Skeletal muscle satellite cell (primary cell): Measurements from ENCODE around the gene PUS1.

Experiments
- H3K27me3 ChIP-seq: 2 replicates; pipeline ENCODE4 v1.7.0; 2013; ENCODE audit warnings: low read length; ENCODE audit not compliant: control insufficient read depth, insufficient read depth
- H3K36me3 ChIP-seq: 2 replicates; pipeline ENCODE4 v1.7.0; 2013; ENCODE audit warnings: mild to moderate bottlenecking, control low read depth, low read length; ENCODE audit not compliant: insufficient read depth
- H3K4me1 ChIP-seq: 2 replicates; pipeline ENCODE4 v1.7.0; 2013; ENCODE audit warnings: low read length; ENCODE audit not compliant: control insufficient read depth, insufficient read depth
- H3K4me2 ChIP-seq: 2 replicates; pipeline ENCODE4 v1.7.0; 2013; ENCODE audit warnings: mild to moderate bottlenecking, low read length
- H3K4me3 ChIP-seq: 2 replicates; pipeline ENCODE4 v1.7.0; 2013; ENCODE audit warnings: low read length
- H3K9ac ChIP-seq: 2 replicates; pipeline ENCODE4 v1.7.0; 2013; ENCODE audit warnings: mild to moderate bottlenecking, low read depth, low read length, moderate library complexity
- H3K9me3 ChIP-seq: replicated peaks from 2 replicates; pipeline ENCODE4 v1.7.0; 2013; ENCODE audit warnings: mild to moderate bottlenecking, control low read depth, low read length

The PUS1 gene

DNA sequence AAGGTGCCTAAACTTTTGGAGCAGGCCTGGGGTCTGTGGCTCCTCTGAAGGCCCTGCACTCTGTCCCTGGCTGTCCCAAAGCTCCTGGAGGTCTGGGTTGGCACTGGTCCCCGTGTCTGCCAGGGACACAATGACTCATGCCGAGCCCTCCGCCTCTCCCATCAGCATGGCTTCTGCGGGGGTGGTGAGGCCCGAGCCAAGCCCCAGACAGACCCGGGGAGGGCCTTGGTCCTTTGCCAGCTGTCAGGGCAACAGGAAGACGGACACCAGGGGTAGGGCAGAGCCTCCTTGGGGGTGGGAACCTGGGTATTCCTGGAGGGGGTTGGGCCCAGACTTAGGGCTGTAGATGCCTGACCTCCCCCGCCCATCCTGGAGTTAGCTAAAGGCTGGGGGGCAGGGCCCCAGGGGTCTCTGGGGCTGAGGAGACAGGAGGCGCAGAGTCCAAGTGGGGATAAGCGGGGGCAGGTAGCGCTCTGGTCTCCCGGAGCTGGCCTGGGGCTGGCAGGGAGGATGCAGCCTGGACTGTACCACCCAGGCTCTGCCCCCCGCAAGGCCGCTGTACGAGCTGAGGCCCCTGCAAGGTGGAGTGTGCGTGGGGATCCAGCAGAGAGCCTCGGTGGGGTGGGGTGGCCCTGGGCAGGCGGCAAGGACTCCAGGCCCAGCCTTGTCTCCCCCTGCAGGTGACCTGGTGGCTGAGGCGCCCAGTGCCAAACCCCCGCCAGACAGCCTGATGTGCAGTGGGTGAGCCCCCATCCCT is 16.4 kb upstream of the PUS1 start:
- H3K27me3 ChIP-seq, result no peaks in the 10 kb centered on the region
- H3K36me3 ChIP-seq, result peaks cover 46% of the 10 kb centered on the region
- H3K9me3 ChIP-seq, result no peaks in the 10 kb centered on the region
- H3K4me1 ChIP-seq, result peaks cover 12% of the 10 kb centered on the region
- H3K4me3 ChIP-seq, result no peak overlapping the region
- no peak overlapping the region for H3K9ac ChIP-seq
- peak overlapping the region; percentile 53 for H3K4me2 ChIP-seq

DNA sequence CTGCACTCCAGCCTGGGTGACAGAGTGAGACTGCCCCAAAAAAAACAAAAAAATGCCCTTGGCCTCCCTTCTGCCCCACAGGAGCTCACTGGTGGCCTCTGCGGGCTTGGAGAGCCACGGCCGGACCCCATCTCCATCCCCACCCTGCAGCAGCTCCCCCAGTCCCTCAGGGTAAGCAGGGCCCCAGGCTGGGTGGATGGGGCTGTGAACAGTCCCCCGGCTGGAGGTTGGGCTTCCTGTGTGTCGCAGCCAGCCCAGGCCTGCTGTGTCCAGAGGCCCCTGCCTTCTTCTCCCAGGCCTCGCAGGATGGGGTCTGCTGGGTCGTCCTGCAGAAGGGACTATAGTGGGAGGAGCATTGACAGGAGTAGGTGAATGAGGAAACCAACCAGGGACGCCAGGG is 15.4 kb upstream of the PUS1 start:
- no peaks in the 10 kb centered on the region for H3K9me3 ChIP-seq
- H3K4me2 ChIP-seq, result no peak overlapping the region
- peaks cover 45% of the 10 kb centered on the region for H3K36me3 ChIP-seq
- no peak overlapping the region for H3K9ac ChIP-seq
- peaks cover 12% of the 10 kb centered on the region for H3K4me1 ChIP-seq
- H3K4me3 ChIP-seq, result no peak overlapping the region
- H3K27me3 ChIP-seq, result no peaks in the 10 kb centered on the region

DNA sequence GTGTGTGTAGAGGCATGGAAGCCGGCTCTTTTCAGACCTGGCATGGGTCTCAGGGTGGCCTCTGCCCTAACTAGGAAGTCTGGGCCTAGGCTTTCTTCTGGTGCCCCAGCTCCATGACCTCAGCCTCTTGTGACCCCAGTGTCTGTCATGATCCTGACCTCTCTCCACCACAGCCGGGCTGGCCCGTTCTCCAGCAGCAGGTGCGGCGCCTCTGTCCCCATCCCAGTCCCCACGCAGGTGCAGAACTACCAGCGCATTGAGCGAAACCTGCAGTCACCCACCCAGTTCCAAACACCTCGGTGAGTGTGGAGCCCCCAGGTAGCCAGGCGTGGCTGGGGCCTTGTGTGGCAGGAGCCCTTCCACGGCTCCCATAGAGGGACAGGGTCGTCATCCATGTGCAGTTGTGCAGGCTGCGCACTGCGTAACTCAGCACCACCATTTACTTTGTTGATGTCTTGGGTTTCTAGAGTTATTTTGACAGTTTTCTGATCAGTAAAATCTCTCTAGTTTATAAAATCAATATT is 14.8 kb upstream of the PUS1 start:
- no peak overlapping the region for H3K9ac ChIP-seq
- peaks cover 40% of the 10 kb centered on the region for H3K36me3 ChIP-seq
- no peaks in the 10 kb centered on the region for H3K27me3 ChIP-seq
- H3K9me3 ChIP-seq, result no peaks in the 10 kb centered on the region
- peaks cover 12% of the 10 kb centered on the region for H3K4me1 ChIP-seq
- H3K4me2 ChIP-seq, result no peak overlapping the region
- H3K4me3 ChIP-seq, result no peak overlapping the region

DNA sequence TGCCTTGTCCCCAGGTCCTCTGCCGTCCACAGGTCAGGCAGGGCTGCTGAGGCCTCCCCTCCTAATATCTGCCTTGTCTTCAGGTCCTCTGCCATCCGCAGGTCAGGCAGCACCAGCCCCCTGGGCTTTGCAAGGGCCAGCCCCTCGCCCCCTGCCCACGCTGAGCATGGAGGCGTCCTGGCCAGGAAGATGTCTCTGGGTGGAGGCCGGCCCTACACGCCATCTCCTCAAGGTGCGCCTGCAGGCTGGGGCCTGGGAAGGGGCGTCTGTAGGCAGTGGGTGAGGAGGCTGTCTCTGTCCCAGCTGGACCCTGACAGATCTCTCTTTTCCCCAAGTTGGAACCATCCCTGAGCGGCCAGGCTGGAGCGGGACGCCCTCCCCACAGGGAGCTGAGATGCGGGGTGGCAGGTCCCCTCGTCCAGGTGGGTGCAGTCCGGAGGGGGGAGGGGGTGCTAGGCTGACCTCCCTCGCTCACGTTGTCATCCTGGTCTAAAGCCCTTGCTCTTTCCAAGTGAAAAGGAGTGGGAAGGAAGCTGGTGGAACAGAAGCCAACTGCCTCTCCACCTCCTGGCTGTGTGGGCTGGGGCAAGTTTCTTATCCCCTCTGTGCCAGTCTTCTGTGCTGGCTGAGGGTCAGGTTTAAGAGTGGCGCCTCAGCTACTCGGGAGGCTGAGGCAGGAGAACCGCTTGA is 13.9 kb upstream of the PUS1 start:
- Histone ChIP-seq H3K4me1 (peaks cover 12% of the 10 kb centered on the region), H3K4me2 (no peak overlapping the region), H3K9me3 (no peaks in the 10 kb centered on the region), H3K4me3 (no peak overlapping the region), H3K27me3 (no peaks in the 10 kb centered on the region), H3K9ac (no peak overlapping the region), H3K36me3 (peaks cover 44% of the 10 kb centered on the region)

DNA sequence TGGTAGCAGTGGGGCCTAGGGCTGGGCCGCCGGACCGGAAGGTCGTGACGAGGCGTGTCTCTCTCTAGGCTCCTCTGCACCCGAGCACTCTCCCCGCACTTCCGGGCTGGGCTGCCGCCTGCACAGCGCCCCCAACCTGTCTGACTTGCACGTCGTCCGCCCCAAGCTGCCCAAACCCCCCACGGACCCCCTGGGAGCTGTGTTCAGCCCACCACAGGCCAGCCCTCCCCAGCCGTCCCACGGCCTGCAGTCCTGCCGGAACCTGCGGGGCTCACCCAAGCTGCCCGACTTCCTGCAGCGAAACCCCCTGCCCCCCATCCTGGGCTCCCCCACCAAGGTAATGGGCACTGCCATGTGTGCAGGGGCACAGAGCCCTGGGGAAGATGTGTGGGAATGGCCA is 13.3 kb upstream of the PUS1 start:
- no peak overlapping the region for H3K9ac ChIP-seq

DNA sequence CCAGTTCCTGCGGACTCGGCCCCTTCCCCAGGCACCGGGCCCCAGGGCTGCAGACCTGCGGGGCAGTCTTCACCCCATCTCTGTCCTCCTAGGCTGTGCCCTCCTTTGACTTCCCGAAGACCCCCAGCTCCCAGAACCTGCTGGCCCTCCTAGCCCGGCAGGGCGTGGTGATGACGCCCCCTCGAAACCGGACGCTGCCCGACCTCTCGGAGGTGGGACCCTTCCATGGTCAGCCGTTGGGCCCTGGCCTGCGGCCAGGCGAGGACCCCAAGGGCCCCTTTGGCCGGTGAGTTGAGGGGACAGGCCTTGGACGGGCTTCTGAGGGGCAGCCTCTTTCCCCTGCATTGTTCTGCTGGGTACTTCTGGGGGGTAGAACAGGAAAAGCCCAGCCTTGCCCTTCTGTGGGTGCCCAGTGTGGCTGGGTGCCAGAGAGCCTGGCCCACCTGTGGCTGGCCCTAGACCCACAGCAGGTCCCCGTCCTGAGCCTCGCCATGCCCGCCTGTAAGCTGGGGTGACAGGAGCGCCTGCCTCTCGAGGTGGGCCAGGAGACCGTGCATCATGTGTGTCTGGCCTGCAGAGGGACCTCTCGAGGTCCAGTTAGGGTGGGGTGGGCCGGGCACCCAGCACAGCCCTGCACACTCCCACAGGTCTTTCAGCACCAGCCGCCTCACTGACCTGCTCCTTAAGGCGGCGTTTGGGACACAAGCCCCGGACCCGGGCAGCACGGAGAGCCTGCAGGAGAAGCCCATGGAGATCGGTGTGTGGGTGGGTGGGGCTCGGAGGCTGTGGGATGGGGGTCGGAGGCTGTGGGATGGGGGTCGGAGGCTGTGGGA is 12.6 kb upstream of the PUS1 start:
- Histone ChIP-seq H3K4me3 (no peak overlapping the region), H3K4me2 (no peak overlapping the region), H3K9ac (no peak overlapping the region), H3K27me3 (no peaks in the 10 kb centered on the region), H3K36me3 (peaks cover 45% of the 10 kb centered on the region), H3K4me1 (peaks cover 12% of the 10 kb centered on the region), H3K9me3 (no peaks in the 10 kb centered on the region)

More for the DNA sequence above, 13.3 kb upstream of the PUS1 start:
- Histone ChIP-seq H3K27me3 (no peaks in the 10 kb centered on the region), H3K9me3 (no peaks in the 10 kb centered on the region), H3K4me1 (peaks cover 12% of the 10 kb centered on the region), H3K4me2 (no peak overlapping the region), H3K36me3 (peaks cover 45% of the 10 kb centered on the region), H3K4me3 (no peak overlapping the region)

DNA sequence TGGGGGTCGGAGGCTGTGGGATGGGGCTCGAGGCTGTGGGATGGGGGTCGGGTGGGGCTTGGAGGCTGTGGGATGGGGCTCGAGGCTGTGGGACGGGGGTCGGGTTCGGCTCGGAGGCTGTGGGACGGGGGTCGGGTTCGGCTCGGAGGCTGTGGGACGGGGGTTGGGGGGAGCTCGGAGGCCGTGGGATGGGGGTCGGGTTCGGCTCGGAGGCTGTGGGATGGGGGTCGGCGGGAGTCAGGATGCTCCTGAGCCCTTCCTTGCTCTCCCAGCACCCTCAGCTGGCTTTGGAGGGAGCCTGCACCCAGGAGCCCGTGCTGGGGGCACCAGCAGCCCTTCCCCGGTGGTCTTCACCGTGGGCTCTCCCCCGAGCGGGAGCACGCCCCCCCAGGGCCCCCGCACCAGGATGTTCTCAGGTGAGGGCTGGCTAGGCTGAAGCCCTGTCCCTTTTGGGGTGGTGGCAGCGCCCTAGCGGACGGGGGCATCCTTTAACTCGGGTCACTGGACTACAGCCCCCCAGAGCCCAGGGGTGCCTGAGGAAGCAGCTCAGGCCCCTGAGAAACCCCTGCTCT is 11.9 kb upstream of the PUS1 start:
- Histone ChIP-seq H3K4me1 (peaks cover 9% of the 10 kb centered on the region), H3K4me2 (no peak overlapping the region), H3K36me3 (peaks cover 45% of the 10 kb centered on the region), H3K9me3 (no peaks in the 10 kb centered on the region), H3K9ac (no peak overlapping the region), H3K27me3 (no peaks in the 10 kb centered on the region), H3K4me3 (no peak overlapping the region)

DNA sequence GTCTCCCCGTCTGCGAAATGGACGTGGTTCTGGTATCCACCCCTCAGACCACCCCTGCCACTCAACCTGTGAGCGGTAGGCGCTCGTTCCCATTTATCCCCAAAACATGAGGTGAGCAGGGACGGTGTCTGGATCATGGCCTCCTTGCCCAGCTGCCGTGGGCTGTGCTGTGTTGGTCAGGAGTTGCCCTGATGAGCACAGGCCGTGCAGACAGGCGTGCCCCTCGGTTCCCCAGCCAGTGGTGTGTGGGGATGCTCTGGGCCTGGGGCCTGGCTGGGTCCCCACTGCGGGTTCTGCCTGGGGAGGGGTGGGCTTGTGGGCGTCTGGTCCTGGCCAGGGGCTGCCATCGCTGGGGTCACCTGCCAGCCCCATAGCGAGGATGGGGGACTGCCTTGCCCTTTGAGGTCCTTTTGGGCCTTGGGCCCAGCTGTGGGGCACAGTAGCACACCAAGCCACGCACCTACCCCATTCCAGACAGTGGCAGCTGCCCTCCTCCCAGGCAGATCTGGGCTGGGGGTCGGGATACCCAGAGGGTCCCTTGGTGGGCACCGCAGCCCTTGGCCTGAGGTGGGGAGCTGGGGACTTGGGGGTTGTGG is 11.3 kb upstream of the PUS1 start:
- Histone ChIP-seq H3K4me3 (no peak overlapping the region), H3K4me1 (peaks cover 3% of the 10 kb centered on the region), H3K9me3 (no peaks in the 10 kb centered on the region), H3K4me2 (no peak overlapping the region), H3K9ac (no peak overlapping the region), H3K27me3 (no peaks in the 10 kb centered on the region), H3K36me3 (peaks cover 45% of the 10 kb centered on the region)

DNA sequence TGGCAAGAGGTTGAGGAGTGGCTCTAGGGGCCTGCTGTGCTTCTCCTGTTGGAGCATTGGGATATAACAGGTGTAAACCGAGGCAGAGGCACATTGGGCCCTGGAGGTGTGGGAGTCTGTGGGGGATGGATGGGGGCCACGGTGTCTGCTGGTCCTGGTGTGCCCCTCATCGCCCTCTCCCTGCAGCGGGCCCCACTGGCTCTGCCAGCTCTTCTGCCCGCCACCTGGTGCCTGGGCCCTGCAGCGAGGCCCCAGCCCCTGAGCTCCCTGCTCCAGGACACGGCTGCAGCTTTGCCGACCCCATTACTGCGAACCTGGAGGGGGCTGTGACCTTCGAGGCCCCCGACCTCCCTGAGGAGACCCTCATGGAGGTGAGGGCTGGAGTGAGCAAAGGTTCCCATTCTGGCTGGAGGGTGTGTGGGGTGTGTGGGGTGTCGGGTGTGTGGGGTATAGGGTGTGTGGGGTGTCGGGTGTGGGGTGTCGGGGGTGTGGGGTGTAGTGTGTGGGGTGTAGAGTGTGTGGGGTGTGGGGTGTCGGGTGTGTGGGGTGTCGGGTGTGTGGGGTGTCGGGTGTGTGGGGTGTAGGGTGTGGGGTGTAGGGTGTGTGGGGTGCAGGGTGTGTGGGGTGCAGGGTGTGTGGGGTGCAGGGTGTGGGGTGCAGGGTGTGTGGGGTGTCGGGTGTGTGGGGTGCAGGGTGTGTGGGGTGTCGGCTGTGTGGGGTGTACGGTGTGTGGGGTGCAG is 10.6 kb upstream of the PUS1 start:
- peaks cover 50% of the 10 kb centered on the region for H3K36me3 ChIP-seq
- H3K9me3 ChIP-seq, result no peaks in the 10 kb centered on the region
- H3K9ac ChIP-seq, result no peak overlapping the region
- H3K27me3 ChIP-seq, result no peaks in the 10 kb centered on the region
- no peak overlapping the region for H3K4me3 ChIP-seq
- no peak overlapping the region for H3K4me2 ChIP-seq
- H3K4me1 ChIP-seq, result no peaks in the 10 kb centered on the region

DNA sequence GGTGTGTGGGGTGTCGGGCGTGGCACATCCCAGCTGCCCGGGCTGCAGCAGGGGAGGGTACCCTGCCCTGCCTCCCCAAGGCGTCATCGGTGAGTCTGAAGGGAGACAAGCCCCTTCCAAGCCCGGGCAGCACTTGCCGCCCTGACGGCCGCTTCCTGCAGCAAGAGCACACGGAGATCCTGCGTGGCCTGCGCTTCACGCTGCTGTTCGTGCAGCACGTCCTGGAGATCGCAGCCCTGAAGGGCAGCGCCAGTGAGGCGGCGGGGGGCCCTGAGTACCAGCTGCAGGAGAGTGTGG is 10.1 kb upstream of the PUS1 start:
- H3K27me3 ChIP-seq, result no peaks in the 10 kb centered on the region
- peaks cover 48% of the 10 kb centered on the region for H3K36me3 ChIP-seq
- no peaks in the 10 kb centered on the region for H3K4me1 ChIP-seq
- no peak overlapping the region for H3K4me2 ChIP-seq
- H3K9me3 ChIP-seq, result no peaks in the 10 kb centered on the region
- no peak overlapping the region for H3K9ac ChIP-seq
- no peak overlapping the region for H3K4me3 ChIP-seq
